ENCODE results near the gene BMS1. TPM values are rescaled to one million over a fixed set of nuclear protein-coding genes. Genes with fewer than 3 reads are reported as not detected.

BMS1 gene
- total RNA-seq, 1 experiment from 2014 or later = 44.2 TPM

GRCh38 chr10:42767906-42768305 is 14.7 kb upstream of the BMS1 start:
- H3K36me3 Mint-ChIP-seq (ENCODE audit: insufficient read depth in 1 of 3, low read depth in 3 of 3) = no peaks in the 10 kb centered on the region
- H2BK15ac ChIP-seq (ENCODE audit: low read depth, low read length) = no peak overlapping the region
- no peak overlapping the region; a peak in 1 of 7 replicates for H3K27ac Mint-ChIP-seq
- no peak overlapping the region for H4K8ac ChIP-seq (replicated peaks; ENCODE audit: insufficient read length, low read depth, low read length)
- no peak overlapping the region for H4K5ac ChIP-seq (ENCODE audit: insufficient read length, low read depth, low read length)
- H2BK20ac ChIP-seq (ENCODE audit: low read depth, low read length, poor library complexity, severe bottlenecking) = no peak overlapping the region
- no peak overlapping the region for H3K56ac ChIP-seq (ENCODE audit: insufficient read length, low read depth, low read length)
- no peaks in the 10 kb centered on the region for H4K20me1 ChIP-seq (ENCODE audit: control insufficient read depth, insufficient read depth, insufficient read length)
- H3K27me3 ChIP-seq (ENCODE audit: insufficient read depth, low read length) = no peaks in the 10 kb centered on the region
- H3K23ac ChIP-seq (ENCODE audit: insufficient read length, low read depth, low read length) = no peak overlapping the region
- H3K4me3 Mint-ChIP-seq = no peak overlapping the region
- no peaks in the 10 kb centered on the region for H3K4me1 ChIP-seq (ENCODE audit: insufficient read depth, low read length)
- no peaks in the 10 kb centered on the region for H3K23me2 ChIP-seq (ENCODE audit: insufficient read length, low read depth, low read length, poor library complexity, severe bottlenecking)
- no peak overlapping the region for H2AFZ ChIP-seq (ENCODE audit: low read length)
- H3K27ac ChIP-seq (ENCODE audit: insufficient read length, low read depth, low read length) = no peak overlapping the region
- no peaks in the 10 kb centered on the region for H3K4me1 Mint-ChIP-seq
- no peak overlapping the region for H3K4me2 ChIP-seq (ENCODE audit: insufficient read depth, insufficient read length, low read length)
- DNase-seq = no peak
- WGBS (ENCODE audit: extremely low coverage, insufficient read length, low lambda C conversion rate) = no CpG with 5 or more reads among the region's 20 CpGs
- no peaks in the 10 kb centered on the region for H3K9me3 ChIP-seq (ENCODE audit: control insufficient read depth, low read depth, low read length)
- no peaks in the 10 kb centered on the region for H3K79me1 ChIP-seq (ENCODE audit: insufficient read depth, low read depth, low read length, poor library complexity, severe bottlenecking)
- H3K79me2 ChIP-seq (ENCODE audit: insufficient read depth, low read length) = no peaks in the 10 kb centered on the region
- no peak for TF ChIP-seq CTCF (conservative IDR thresholded peaks at IDR 0.05)
- H3K14ac ChIP-seq (ENCODE audit: insufficient read depth, low read length) = no peak overlapping the region
- H2BK12ac ChIP-seq (ENCODE audit: insufficient read length, low read depth, low read length) = no peak overlapping the region
- no peak overlapping the region for H3K4ac ChIP-seq (ENCODE audit: low read depth, low read length)
- H3K9me3 Mint-ChIP-seq = peaks cover 9 to 51% of the 10 kb centered on the region in 2 experiments
- H3K27me3 Mint-ChIP-seq (ENCODE audit: low read depth) = peaks cover 19% of the 10 kb centered on the region
- no peak overlapping the region for H2AK5ac ChIP-seq (ENCODE audit: insufficient read length, low read length)
- no peak overlapping the region for H2BK120ac ChIP-seq (ENCODE audit: low read depth, low read length, poor library complexity, severe bottlenecking)
- no peak overlapping the region for H3K18ac ChIP-seq (ENCODE audit: insufficient read length, low read depth, low read length)
- no peak overlapping the region for H4K91ac ChIP-seq (ENCODE audit: insufficient read length, low read depth, low read length)
- H2BK5ac ChIP-seq (ENCODE audit: insufficient read length, low read length) = no peak overlapping the region
- H3T11ph ChIP-seq (ENCODE audit: low read length) = no peak overlapping the region
- no peak overlapping the region for H3K9ac ChIP-seq (ENCODE audit: extremely low read depth, insufficient read length, low read length)
